ENCODE results near the gene DHRS3. TPM values are rescaled to one million over a fixed set of nuclear protein-coding genes. Genes with fewer than 3 reads are reported as not detected.

Gene DHRS3
- total RNA-seq, 1 donor from 2014 or later = 60.5 TPM

DNA sequence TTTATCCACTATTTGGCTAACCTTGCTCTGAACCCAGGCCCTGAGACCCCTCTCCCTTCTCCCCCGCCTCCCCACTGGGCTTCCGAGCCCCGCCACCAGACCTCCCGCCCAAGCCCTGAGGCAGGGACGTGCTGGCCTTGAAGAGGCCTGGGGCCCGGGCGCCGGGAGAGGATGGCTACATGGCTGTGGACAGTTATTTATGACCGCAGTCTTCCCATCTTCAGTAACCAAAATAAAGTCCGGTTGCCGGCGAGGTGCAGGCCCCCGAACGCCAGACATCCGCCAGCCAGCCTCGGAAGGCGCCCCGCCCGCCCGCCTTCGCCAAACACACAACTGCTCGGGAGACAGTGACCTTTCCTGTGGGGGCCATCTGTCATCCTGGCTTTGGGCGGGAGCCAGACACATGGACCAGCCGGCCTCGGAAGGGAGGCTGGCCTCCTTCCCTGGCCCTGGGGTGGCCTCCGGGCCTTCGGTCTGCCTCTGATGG is 69.0 kb downstream of the DHRS3 start:
- DNase-seq (ENCODE audit: low read depth) = no peak
- no peak overlapping the region for H3K4me3 ChIP-seq (ENCODE audit: low read depth, low read length)
- TF ChIP-seq CTCF (conservative IDR thresholded peaks at IDR 0.05; ENCODE audit: low read depth, low read length) = no peak

GRCh38 chr1:12548279-12548972 is 69.6 kb downstream of the DHRS3 start:
- TF ChIP-seq CTCF (conservative IDR thresholded peaks at IDR 0.05; ENCODE audit: low read depth, low read length) = no peak
- H3K4me3 ChIP-seq (ENCODE audit: low read depth, low read length) = no peak overlapping the region
- DNase-seq (ENCODE audit: low read depth) = no peak

DNA sequence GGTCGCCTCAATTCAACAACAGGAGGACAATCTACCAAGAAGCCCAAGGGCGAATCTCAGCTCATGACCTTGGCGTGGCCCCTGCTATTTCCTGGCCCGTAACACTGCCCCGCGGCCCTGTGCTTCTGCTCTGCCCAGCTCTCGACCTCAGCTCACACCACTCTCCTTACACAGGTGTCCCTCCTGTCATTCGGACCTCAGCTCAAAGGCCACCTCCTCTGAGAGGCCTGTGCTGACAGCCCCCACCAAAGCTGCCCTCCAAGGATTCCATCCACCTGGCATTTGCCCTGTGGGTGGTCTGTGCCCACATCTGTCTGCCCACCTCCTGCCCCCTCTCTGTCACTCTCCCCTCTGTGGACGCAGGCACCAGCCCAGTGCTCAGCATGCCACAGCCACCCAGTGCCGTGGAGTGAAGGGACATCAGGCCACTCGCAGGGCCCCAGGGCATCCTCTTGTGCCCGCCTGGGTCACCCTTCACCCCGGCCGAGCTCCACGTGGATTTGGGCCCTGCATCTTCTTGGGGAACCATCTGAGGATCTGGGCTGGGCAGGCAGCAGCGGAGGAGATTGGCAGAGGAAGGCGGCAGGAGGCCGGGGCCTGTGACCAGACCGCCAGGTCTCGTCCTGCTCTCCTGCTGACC is 70.3 kb downstream of the DHRS3 start:
- no peak for TF ChIP-seq CTCF (conservative IDR thresholded peaks at IDR 0.05; ENCODE audit: low read depth, low read length)
- no peak for DNase-seq (ENCODE audit: low read depth)
- H3K4me3 ChIP-seq (ENCODE audit: low read depth, low read length) = no peak overlapping the region

DNA sequence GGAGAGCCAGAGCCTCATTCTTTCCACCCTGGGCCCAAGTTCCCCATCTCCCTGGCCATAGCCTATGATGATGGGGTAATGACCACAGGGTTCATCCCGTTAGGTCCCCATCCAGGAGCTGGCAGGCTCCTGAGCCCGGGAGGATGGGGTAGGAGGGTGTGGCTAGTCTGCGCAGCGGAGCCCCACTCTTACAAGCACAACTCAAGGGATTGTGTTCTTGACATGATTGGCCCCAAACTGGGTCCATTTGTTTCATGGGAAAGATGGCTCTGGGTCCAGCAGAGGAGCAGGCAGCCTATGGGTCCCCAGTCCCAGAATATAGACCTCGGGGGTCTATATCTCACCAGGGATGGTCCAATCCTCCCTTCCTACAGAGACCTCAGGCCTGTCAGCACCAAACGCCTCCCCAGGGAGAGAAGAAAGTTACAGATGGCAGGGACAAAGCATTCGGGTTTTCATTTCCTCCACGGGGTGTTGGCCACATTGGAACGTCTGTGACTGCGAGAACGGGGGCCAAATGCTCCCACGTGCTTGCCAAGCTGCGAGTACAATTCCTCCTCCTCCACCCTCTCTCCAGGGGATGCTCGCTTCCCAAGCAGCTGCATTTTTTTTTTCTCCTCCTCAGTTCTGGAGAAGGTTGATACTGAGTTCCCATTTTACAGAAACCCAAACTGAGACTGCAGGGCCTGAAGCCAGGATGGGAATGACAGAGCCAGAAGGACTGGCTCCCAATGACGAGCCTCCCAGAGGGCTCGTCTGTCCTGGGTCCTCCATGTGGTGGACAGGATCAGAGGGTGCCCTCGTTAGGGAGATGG is 71.0 kb downstream of the DHRS3 start:
- no peak overlapping the region for H3K4me3 ChIP-seq (ENCODE audit: low read depth, low read length)
- no peak for TF ChIP-seq CTCF (conservative IDR thresholded peaks at IDR 0.05; ENCODE audit: low read depth, low read length)
- DNase-seq (ENCODE audit: low read depth) = no peak

DNA sequence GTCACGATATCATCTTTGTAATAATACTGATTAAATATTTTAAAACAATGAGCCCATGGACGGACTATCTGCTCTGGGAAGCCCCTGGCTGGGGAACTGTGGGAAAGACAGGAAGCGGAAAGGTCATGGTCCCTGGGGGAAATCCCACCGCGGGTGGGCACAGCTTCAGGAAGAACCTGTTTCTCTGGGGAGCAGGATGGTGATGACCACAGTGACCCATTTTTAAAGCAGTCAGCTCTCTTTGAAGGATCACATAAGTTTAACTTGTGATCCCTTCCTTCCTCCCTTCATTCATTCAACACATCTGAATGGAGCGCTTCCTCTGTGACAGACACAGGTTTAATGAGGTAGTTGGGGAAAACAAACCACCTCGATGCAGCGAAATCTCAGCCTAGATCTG is 73.0 kb downstream of the DHRS3 start:
- H3K4me3 ChIP-seq (ENCODE audit: low read depth, low read length) = no peak overlapping the region
- DNase-seq (ENCODE audit: low read depth) = no peak
- TF ChIP-seq CTCF (conservative IDR thresholded peaks at IDR 0.05; ENCODE audit: low read depth, low read length) = no peak

GRCh38 chr1:12544357-12544756 is 73.7 kb downstream of the DHRS3 start:
- TF ChIP-seq CTCF (conservative IDR thresholded peaks at IDR 0.05; ENCODE audit: low read depth, low read length) = no peak

More at GRCh38 chr1:12544357-12544756, 73.7 kb downstream of the DHRS3 start:
- no peak overlapping the region for H3K4me3 ChIP-seq (ENCODE audit: low read depth, low read length)
- DNase-seq (ENCODE audit: low read depth) = no peak

Data from epithelial cell of proximal tubule (primary cell).